ENCODE measurements around the gene HCST. TPM values are rescaled to one million over a fixed set of nuclear protein-coding genes. Genes with fewer than 3 reads are reported as not detected.

HCST gene
- total RNA-seq, 1 donor from 2014 or later: 62.2 TPM

Other genes with a start within 250 kb of the HCST start
- gene UPK1A, start 236.0 kb upstream of the HCST start, total RNA-seq: 0.41 and 0.51 TPM in 2 replicates
- gene ZBTB32, start 198.0 kb upstream of the HCST start, total RNA-seq: 126 TPM in 2 replicates
- gene KMT2B, start 184.5 kb upstream of the HCST start, total RNA-seq: 61.9 and 65.2 TPM in 2 replicates
- gene IGFLR1, start 160.1 kb upstream of the HCST start, total RNA-seq: 105 and 106 TPM in 2 replicates
- gene U2AF1L4, start 157.1 kb upstream of the HCST start, total RNA-seq: 28.1 and 29.7 TPM in 2 replicates
- gene PSENEN, start 156.9 kb upstream of the HCST start, total RNA-seq: 50.6 and 54.6 TPM in 2 replicates
- 9.3 and 9.8 TPM in 2 replicates for gene LIN37, start 154.0 kb upstream of the HCST start, total RNA-seq
- gene HSPB6, start 145.5 kb upstream of the HCST start, total RNA-seq: 0.78 TPM in 1 of 2 replicates, not detected in the other
- 39.5 and 45.1 TPM in 2 replicates for gene PROSER3, start 144.4 kb upstream of the HCST start, total RNA-seq
- gene ARHGAP33, start 127.0 kb upstream of the HCST start, total RNA-seq: 24.5 and 25.8 TPM in 2 replicates
- gene PRODH2, start 89.7 kb upstream of the HCST start, total RNA-seq: not detected in 2 replicates
- gene NPHS1, start 50.0 kb upstream of the HCST start, total RNA-seq: 0.05 TPM in 1 of 2 replicates, not detected in the other
- gene KIRREL2, start 45.6 kb upstream of the HCST start, total RNA-seq: 1.7 TPM in 2 replicates
- 2.3 and 2.4 TPM in 2 replicates for gene APLP1, start 34.0 kb upstream of the HCST start, total RNA-seq
- 163 and 164 TPM in 2 replicates for gene NFKBID, start 2.0 kb upstream of the HCST start, total RNA-seq
- not detected in 2 replicates for gene TYROBP, start 5.8 kb downstream of the HCST start, total RNA-seq
- gene LRFN3, start 33.8 kb downstream of the HCST start, total RNA-seq: 11.6 and 13.6 TPM in 2 replicates
- 21.2 and 24.5 TPM in 2 replicates for gene SDHAF1, start 92.7 kb downstream of the HCST start, total RNA-seq
- 1.7 and 1.8 TPM in 2 replicates for gene SYNE4, start 106.3 kb downstream of the HCST start, total RNA-seq
- 48.3 and 60.6 TPM in 2 replicates for gene ALKBH6, start 111.7 kb downstream of the HCST start, total RNA-seq
- 2.2 and 4.4 TPM in 2 replicates for gene CLIP3, start 130.3 kb downstream of the HCST start, total RNA-seq
- gene THAP8, start 151.8 kb downstream of the HCST start, total RNA-seq: 1.6 TPM in 2 replicates
- gene WDR62, start 152.4 kb downstream of the HCST start, total RNA-seq: 22.0 and 24.9 TPM in 2 replicates
- gene OVOL3, start 208.6 kb downstream of the HCST start, total RNA-seq: not detected in 2 replicates
- gene POLR2I, start 212.3 kb downstream of the HCST start, total RNA-seq: 76.3 and 92.4 TPM in 2 replicates
- gene TBCB, start 212.9 kb downstream of the HCST start, total RNA-seq: 127 and 143 TPM in 2 replicates
- gene CAPNS1, start 237.5 kb downstream of the HCST start, total RNA-seq: 326 and 335 TPM in 2 replicates
- gene COX7A1, start 249.9 kb downstream of the HCST start, total RNA-seq: not detected in 2 replicates

Measured in activated T-helper 1 cell treated with anti-CD3 and anti-CD28 coated beads, Interleukin-12 subunit alpha, Interleukin-12 subunit beta, Interleukin-2, Interleukin-4 antibody, amounts not matched to agents 30 ng/mL and 10 ng/mL and 1 ng/mL, durations not matched to agents 14 hours and 24 hours and 36 hours (primary cell).